Right lung (tissue), 5 donors: Measurements from ENCODE around the gene SNCG. TPM values are rescaled to one million over a fixed set of nuclear protein-coding genes. Genes with fewer than 3 reads are reported as not detected.

ENCODE experiments used
- polyA plus RNA-seq, 5 donors: library from polyadenylated mRNA; unstranded; fragments of 120-200 nt; gene quantifications; one replicate each; pipeline versions ENCODE4 v1.2.1 to v1.2.3, GENCODE V29; 2013; ENCODE audit warnings: inconsistent platforms in 1 of 5, low replicate concordance in 1 of 5; ENCODE audit not compliant: insufficient read length in 5 of 5, insufficient read depth in 1 of 5

Gene SNCG
- polyA plus RNA-seq, 5 donors = 4.3 to 5.6 (median 4.7) TPM

Other genes starting within 250 kb of the SNCG start
- gene BMPR1A, start 202.0 kb upstream of the SNCG start, polyA plus RNA-seq = 10 to 100 TPM; 53.2 to 90.9 (median 75.3) TPM
- gene MMRN2, start 984 bp upstream of the SNCG start, polyA plus RNA-seq = 10 to 100 TPM; 26.4 to 32.5 (median 30.8) TPM
- 10 to 100 TPM in 3 of 5 donors, 1 to 10 TPM in 2; 5.4 to 31.3 (median 12.0) TPM for gene ADIRF, start 9.9 kb downstream of the SNCG start, polyA plus RNA-seq
- not detected for gene FAM25A, start 61.7 kb downstream of the SNCG start, polyA plus RNA-seq
- gene GLUD1, start 136.2 kb downstream of the SNCG start, polyA plus RNA-seq = 10 to 100 TPM; 82.4 to 97.7 (median 89.7) TPM
- 10 to 100 TPM; 26.5 to 35.4 (median 29.0) TPM for gene SHLD2, start 136.6 kb downstream of the SNCG start, polyA plus RNA-seq